ENCODE measurements around the gene CBX3. TPM values are rescaled to one million over a fixed set of nuclear protein-coding genes. Genes with fewer than 3 reads are reported as not detected.
"Not testable (repeated sequence)": the region's sequence is repeated elsewhere in the genome, so short reads cannot be mapped to it uniquely, and the experiment has no call there.

CBX3 gene
- total RNA-seq, 1 experiment from 2014 or later = 232 TPM

DNA sequence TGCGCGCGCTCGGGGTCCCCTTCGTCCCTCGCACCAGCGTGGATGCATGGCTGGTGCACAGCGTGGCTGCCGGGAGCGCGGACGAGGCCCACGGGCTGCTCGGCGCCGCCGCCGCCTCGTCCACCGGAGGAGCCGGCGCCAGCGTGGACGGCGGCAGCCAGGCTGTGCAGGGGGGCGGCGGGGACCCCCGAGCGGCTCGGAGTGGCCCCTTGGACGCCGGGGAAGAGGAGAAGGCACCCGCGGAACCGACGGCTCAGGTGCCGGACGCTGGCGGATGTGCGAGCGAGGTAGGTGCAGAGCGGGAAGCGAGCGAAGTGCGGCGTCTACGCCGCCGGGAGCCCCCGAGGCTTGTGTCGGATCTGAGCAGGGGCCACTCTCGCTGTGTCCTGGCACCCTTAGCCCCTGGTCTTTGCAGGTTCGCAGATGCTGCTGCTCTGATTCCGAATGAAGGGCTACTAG lies 48.7 kb upstream of the CBX3 start:
- not testable (repeated sequence) for H3K27me3 Mint-ChIP-seq (ENCODE audit: low read depth); H3K9me3 Mint-ChIP-seq; H3K36me3 Mint-ChIP-seq; ATAC-seq; DNase-seq (ENCODE audit: low spot score)
- peak overlapping the region; percentile 98 for H3K27ac Mint-ChIP-seq
- TF ChIP-seq, protein P1, sequence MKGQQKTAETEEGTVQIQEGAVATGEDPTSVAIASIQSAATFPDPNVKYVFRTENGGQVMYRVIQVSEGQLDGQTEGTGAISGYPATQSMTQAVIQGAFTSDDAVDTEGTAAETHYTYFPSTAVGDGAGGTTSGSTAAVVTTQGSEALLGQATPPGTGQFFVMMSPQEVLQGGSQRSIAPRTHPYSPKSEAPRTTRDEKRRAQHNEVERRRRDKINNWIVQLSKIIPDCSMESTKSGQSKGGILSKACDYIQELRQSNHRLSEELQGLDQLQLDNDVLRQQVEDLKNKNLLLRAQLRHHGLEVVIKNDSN (CRISPR knock-in tag; IDR thresholded peaks at IDR 0.05) = 0 out of 2 replicates have a peak, but pooled peaks have one; percentile 13
- TF ChIP-seq, protein P2, sequence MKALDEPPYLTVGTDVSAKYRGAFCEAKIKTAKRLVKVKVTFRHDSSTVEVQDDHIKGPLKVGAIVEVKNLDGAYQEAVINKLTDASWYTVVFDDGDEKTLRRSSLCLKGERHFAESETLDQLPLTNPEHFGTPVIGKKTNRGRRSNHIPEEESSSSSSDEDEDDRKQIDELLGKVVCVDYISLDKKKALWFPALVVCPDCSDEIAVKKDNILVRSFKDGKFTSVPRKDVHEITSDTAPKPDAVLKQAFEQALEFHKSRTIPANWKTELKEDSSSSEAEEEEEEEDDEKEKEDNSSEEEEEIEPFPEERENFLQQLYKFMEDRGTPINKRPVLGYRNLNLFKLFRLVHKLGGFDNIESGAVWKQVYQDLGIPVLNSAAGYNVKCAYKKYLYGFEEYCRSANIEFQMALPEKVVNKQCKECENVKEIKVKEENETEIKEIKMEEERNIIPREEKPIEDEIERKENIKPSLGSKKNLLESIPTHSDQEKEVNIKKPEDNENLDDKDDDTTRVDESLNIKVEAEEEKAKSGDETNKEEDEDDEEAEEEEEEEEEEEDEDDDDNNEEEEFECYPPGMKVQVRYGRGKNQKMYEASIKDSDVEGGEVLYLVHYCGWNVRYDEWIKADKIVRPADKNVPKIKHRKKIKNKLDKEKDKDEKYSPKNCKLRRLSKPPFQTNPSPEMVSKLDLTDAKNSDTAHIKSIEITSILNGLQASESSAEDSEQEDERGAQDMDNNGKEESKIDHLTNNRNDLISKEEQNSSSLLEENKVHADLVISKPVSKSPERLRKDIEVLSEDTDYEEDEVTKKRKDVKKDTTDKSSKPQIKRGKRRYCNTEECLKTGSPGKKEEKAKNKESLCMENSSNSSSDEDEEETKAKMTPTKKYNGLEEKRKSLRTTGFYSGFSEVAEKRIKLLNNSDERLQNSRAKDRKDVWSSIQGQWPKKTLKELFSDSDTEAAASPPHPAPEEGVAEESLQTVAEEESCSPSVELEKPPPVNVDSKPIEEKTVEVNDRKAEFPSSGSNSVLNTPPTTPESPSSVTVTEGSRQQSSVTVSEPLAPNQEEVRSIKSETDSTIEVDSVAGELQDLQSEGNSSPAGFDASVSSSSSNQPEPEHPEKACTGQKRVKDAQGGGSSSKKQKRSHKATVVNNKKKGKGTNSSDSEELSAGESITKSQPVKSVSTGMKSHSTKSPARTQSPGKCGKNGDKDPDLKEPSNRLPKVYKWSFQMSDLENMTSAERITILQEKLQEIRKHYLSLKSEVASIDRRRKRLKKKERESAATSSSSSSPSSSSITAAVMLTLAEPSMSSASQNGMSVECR (CRISPR knock-in tag; IDR thresholded peaks at IDR 0.05; ENCODE audit: borderline replicate concordance) = peak; percentile 25; the same call in 1 of the 2 replicates
- TF ChIP-seq, protein P3, sequence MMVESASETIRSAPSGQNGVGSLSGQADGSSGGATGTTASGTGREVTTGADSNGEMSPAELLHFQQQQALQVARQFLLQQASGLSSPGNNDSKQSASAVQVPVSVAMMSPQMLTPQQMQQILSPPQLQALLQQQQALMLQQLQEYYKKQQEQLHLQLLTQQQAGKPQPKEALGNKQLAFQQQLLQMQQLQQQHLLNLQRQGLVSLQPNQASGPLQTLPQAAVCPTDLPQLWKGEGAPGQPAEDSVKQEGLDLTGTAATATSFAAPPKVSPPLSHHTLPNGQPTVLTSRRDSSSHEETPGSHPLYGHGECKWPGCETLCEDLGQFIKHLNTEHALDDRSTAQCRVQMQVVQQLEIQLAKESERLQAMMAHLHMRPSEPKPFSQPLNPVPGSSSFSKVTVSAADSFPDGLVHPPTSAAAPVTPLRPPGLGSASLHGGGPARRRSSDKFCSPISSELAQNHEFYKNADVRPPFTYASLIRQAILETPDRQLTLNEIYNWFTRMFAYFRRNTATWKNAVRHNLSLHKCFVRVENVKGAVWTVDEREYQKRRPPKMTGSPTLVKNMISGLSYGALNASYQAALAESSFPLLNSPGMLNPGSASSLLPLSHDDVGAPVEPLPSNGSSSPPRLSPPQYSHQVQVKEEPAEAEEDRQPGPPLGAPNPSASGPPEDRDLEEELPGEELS (CRISPR knock-in tag; IDR thresholded peaks at IDR 0.05) = peak; percentile 54; the same call in 1 of the 2 replicates
- TF ChIP-seq, protein P4, sequence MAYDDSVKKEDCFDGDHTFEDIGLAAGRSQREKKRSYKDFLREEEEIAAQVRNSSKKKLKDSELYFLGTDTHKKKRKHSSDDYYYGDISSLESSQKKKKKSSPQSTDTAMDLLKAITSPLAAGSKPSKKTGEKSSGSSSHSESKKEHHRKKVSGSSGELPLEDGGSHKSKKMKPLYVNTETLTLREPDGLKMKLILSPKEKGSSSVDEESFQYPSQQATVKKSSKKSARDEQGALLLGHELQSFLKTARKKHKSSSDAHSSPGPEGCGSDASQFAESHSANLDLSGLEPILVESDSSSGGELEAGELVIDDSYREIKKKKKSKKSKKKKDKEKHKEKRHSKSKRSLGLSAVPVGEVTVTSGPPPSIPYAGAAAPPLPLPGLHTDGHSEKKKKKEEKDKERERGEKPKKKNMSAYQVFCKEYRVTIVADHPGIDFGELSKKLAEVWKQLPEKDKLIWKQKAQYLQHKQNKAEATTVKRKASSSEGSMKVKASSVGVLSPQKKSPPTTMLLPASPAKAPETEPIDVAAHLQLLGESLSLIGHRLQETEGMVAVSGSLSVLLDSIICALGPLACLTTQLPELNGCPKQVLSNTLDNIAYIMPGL (CRISPR knock-in tag; IDR thresholded peaks at IDR 0.05) = peak; percentile 39; the same call in 1 of the 2 replicates
- TF ChIP-seq, protein P5, sequence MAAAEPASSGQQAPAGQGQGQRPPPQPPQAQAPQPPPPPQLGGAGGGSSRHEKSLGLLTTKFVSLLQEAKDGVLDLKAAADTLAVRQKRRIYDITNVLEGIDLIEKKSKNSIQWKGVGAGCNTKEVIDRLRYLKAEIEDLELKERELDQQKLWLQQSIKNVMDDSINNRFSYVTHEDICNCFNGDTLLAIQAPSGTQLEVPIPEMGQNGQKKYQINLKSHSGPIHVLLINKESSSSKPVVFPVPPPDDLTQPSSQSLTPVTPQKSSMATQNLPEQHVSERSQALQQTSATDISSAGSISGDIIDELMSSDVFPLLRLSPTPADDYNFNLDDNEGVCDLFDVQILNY (CRISPR knock-in tag; IDR thresholded peaks at IDR 0.05) = 0 out of 2 replicates have a peak, but pooled peaks have one; percentile 46
- peak overlapping the region; percentile 89 for H3K4me3 Mint-ChIP-seq
- ChIA-PET POLR2A (interaction anchor here (1.1 to 1.8 kb wide), 4 partner anchors 35 to 290 kb away, joined by 3 to 18 read pairs (median 6); partner anchors contain the start of gene CBX3), CTCF (interaction anchor here (1.1 to 2.1 kb wide), 7 partner anchors 8 to 260 kb away, joined by 4 to 11 read pairs (median 7); no protein-coding TSS in a partner anchor)
- peaks cover 69% of the 10 kb centered on the region for H3K4me1 Mint-ChIP-seq

DNA sequence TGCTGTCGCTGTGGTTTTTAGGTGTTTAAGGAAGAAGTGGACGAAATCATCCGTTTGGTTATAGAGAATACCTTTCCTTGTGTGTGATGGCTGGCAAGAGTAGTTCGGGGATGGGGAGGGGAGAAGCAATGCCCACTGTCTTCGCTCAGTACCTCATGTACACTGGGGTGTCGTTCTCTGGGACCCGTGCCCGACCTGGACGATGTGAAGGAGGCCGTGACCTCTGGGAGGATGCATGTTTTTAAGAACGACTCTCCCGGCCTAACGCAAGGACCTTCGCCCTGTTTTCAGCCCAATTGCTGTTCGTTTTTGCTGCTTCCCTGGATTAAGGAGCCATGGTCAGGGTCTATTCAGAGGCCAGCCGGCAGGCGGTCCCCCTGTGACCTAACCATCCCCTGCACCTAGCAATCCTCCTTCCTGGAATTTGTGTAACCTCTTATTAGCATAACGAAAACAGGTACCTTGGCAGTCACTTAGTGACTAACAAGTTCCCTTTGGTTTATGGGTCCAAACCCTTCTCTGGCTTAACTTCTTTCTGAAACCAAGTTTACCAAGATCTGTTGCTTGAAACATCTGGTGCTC lies 48.2 kb upstream of the CBX3 start:
- Mint-ChIP-seq H3K27ac (peak overlapping the region; percentile 98), H3K9me3 (no peaks in the 10 kb centered on the region), H3K4me1 (peaks cover 74% of the 10 kb centered on the region), H3K27me3 (ENCODE audit: low read depth) (no peaks in the 10 kb centered on the region; the same call in 1 of the 2 replicates), H3K36me3 (no peaks in the 10 kb centered on the region), H3K4me3 (peak overlapping the region; percentile 89)
- POLR2A ChIA-PET = interaction anchor here (1.8 to 3.0 kb wide), 2 partner anchors 35 kb away, joined by 15 to 18 read pairs; no protein-coding TSS in a partner anchor
- CTCF ChIA-PET = interaction anchor here (1.0 to 1.8 kb wide), 2 partner anchors 13 kb away, joined by 3 to 7 read pairs; no protein-coding TSS in a partner anchor
- ATAC-seq (peak; percentile 23), DNase-seq (ENCODE audit: low spot score) (no peak)
- TF ChIP-seq MYBL2 (CRISPR knock-in tag; IDR thresholded peaks at IDR 0.05) (0 out of 2 replicates have a peak, but pooled peaks have one; percentile 22), TEAD4 (CRISPR knock-in tag; IDR thresholded peaks at IDR 0.05) (no peak), TCF7 (CRISPR knock-in tag; IDR thresholded peaks at IDR 0.05; ENCODE audit: low read depth) (no peak)
- TF ChIP-seq, protein P6, sequence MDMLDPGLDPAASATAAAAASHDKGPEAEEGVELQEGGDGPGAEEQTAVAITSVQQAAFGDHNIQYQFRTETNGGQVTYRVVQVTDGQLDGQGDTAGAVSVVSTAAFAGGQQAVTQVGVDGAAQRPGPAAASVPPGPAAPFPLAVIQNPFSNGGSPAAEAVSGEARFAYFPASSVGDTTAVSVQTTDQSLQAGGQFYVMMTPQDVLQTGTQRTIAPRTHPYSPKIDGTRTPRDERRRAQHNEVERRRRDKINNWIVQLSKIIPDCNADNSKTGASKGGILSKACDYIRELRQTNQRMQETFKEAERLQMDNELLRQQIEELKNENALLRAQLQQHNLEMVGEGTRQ (CRISPR knock-in tag; IDR thresholded peaks at IDR 0.05) = no peak
- TF ChIP-seq, protein P7, sequence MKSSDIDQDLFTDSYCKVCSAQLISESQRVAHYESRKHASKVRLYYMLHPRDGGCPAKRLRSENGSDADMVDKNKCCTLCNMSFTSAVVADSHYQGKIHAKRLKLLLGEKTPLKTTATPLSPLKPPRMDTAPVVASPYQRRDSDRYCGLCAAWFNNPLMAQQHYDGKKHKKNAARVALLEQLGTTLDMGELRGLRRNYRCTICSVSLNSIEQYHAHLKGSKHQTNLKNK (CRISPR knock-in tag; IDR thresholded peaks at IDR 0.05) = no peak
- TF ChIP-seq, protein P1 (CRISPR knock-in tag; IDR thresholded peaks at IDR 0.05) = 0 out of 2 replicates have a peak, but pooled peaks have one; percentile 1
- TF ChIP-seq, protein P8, sequence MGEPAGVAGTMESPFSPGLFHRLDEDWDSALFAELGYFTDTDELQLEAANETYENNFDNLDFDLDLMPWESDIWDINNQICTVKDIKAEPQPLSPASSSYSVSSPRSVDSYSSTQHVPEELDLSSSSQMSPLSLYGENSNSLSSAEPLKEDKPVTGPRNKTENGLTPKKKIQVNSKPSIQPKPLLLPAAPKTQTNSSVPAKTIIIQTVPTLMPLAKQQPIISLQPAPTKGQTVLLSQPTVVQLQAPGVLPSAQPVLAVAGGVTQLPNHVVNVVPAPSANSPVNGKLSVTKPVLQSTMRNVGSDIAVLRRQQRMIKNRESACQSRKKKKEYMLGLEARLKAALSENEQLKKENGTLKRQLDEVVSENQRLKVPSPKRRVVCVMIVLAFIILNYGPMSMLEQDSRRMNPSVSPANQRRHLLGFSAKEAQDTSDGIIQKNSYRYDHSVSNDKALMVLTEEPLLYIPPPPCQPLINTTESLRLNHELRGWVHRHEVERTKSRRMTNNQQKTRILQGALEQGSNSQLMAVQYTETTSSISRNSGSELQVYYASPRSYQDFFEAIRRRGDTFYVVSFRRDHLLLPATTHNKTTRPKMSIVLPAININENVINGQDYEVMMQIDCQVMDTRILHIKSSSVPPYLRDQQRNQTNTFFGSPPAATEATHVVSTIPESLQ (CRISPR knock-in tag; IDR thresholded peaks at IDR 0.05) = no peak
- TF ChIP-seq, protein P9, sequence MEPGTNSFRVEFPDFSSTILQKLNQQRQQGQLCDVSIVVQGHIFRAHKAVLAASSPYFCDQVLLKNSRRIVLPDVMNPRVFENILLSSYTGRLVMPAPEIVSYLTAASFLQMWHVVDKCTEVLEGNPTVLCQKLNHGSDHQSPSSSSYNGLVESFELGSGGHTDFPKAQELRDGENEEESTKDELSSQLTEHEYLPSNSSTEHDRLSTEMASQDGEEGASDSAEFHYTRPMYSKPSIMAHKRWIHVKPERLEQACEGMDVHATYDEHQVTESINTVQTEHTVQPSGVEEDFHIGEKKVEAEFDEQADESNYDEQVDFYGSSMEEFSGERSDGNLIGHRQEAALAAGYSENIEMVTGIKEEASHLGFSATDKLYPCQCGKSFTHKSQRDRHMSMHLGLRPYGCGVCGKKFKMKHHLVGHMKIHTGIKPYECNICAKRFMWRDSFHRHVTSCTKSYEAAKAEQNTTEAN (CRISPR knock-in tag; IDR thresholded peaks at IDR 0.05) = no peak
